Measurements from ENCODE around the gene YIF1A. TPM values are rescaled to one million over a fixed set of nuclear protein-coding genes. Genes with fewer than 3 reads are reported as not detected.

Gene YIF1A
- total RNA-seq, 4 donors from 2014 or later, result 57.7 to 92.5 (median 85.4) TPM

DNA sequence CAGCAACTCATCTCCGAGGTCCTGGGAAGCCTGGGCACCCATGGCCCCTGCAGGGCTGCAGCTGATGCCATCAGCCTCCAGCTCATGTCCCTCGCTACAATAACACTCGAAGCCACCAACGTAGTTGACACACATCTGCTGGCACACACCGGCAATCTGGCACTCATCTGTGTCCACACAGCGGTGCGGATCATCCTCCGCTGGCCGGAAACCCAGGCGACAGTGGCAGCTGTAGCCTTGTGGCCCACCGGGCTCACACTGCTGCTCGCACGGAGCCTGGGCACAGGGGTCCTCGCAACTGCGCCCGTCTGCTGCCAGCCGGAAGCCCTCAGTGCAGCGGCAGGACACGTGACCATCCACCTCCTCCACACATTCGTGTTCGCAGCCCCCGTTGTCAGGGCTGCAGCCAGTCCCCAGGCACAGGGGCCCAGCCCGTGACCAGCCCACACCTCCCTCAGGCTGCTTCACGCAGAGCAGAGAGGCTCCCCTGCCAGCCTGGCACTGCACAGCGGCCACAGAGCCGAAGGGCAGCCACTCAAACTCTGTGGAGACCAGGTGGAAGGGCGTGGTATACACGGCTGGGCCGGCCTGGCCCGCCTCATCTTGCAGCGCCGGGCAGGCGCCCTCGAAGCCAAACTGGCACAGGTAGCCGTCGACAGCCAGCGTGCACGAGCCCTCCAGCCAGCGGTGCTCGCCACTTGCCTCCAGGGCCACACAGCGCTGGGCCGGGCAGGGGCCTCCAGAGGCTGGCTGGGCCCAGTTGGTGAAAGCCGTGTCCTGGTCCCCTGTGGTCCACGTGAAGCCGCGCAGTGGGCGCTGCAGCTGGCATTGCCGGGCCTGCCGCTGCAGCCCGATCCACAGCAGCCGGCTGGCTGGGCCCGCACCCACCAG lies 27.2 kb upstream of the YIF1A start:
- WGBS, result 49% methylated on average over 13 of the region's 52 CpGs
- Histone ChIP-seq H3K4me1 (peaks cover 44 to 76% (median 72%) of the 10 kb centered on the region in 4 donors), H3K36me3 (no peaks in the 10 kb centered on the region), H3K9me3 (no peaks in the 10 kb centered on the region), H3K27me3 (peaks cover 0 to 8% (median 0%) of the 10 kb centered on the region in 4 donors), H3K4me3 (peak overlapping the region; percentile 59 to 75 (median 62)), H3K27ac (replicated peaks in 1 of 4) (peak overlapping the region; percentile 83 to 95 (median 89))
- intact Hi-C loops (cut with DNase I), result no loop called here
- TF ChIP-seq POLR2AphosphoS5 (IDR thresholded peaks at IDR 0.05) (no peak), EP300 (IDR thresholded peaks at IDR 0.05) (no peak), POLR2A (IDR thresholded peaks at IDR 0.05; ENCODE audit: low read depth) (no peak)
- TF ChIP-seq, protein P1, sequence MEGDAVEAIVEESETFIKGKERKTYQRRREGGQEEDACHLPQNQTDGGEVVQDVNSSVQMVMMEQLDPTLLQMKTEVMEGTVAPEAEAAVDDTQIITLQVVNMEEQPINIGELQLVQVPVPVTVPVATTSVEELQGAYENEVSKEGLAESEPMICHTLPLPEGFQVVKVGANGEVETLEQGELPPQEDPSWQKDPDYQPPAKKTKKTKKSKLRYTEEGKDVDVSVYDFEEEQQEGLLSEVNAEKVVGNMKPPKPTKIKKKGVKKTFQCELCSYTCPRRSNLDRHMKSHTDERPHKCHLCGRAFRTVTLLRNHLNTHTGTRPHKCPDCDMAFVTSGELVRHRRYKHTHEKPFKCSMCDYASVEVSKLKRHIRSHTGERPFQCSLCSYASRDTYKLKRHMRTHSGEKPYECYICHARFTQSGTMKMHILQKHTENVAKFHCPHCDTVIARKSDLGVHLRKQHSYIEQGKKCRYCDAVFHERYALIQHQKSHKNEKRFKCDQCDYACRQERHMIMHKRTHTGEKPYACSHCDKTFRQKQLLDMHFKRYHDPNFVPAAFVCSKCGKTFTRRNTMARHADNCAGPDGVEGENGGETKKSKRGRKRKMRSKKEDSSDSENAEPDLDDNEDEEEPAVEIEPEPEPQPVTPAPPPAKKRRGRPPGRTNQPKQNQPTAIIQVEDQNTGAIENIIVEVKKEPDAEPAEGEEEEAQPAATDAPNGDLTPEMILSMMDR (IDR thresholded peaks at IDR 0.05), result no peak
- DNase-seq (ENCODE audit: extremely low spot score), result no peak

- Histone ChIP-seq H3K36me3 (no peaks in the 10 kb centered on the region), H3K4me1 (peaks cover 44 to 76% (median 72%) of the 10 kb centered on the region in 4 donors), H3K27me3 (peaks cover 0 to 8% (median 0%) of the 10 kb centered on the region in 4 donors), H3K4me3 (peak overlapping the region; percentile 59 to 75 (median 62)), H3K9me3 (no peaks in the 10 kb centered on the region), H3K27ac (replicated peaks in 1 of 4) (peak overlapping the region; percentile 83 to 95 (median 89))
- no peak for TF ChIP-seq EP300 (IDR thresholded peaks at IDR 0.05)
- TF ChIP-seq, protein P1 (IDR thresholded peaks at IDR 0.05), result no peak
- intact Hi-C loops (cut with DNase I), result no loop called here
- WGBS, result 81% methylated on average over 13 of the region's 14 CpGs
- no peak for DNase-seq (ENCODE audit: extremely low spot score)
These were observed 26.5 kb upstream of the YIF1A start for GRCh38 chr11:66315498-66315885.

DNA sequence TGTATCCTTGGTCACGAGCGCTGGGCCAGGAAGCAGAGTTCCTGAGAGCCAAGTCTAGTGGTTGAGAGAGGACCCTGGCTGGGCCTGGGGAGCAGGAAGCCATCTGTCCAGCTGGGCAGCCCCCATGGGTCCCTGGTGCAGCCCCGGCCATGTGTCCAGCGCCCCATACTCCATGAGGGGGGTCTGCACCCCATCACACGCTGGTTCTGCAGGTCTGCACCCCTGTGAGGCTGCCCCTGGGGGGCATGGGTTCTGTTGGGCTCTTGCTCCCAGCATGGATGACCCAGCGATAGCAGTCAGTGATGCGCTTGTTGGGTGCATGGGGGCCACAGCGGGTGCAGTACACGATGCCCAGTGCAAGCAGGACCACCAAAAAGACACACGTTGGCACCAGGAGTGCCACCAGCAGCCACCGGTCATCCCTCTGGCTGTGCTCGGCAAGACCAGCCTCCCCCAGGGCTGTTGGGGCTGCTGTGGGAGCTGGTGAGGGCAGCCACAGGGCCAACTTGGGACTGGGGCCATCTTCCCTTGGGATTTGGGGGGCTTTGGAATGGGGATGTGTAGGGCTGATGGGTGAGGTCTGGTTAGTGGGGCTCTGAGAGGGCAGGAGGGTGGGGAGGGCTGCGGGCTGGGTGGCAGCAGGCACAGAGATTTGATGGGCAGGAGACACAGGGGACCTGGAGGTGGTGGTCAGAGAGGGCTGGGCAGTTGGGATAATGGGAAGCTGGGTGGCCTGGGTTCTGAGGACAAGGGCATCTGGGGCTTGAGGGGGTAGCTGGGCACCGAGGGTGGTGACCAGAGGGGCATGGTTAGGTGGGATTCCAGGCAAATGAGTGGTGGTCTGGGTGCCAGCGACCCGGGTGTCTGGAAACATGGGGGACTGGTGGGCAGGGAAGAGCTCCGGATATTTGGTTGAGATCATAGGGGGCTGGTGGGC lies 25.9 kb upstream of the YIF1A start:
- TF ChIP-seq EP300 (IDR thresholded peaks at IDR 0.05), result no peak
- TF ChIP-seq, protein P1 (IDR thresholded peaks at IDR 0.05), result no peak
- H3K36me3 ChIP-seq, result no peaks in the 10 kb centered on the region
- 78% methylated on average over 8 of the region's 17 CpGs for WGBS
- peak overlapping the region; percentile 59 to 75 (median 62) for H3K4me3 ChIP-seq
- no peaks in the 10 kb centered on the region for H3K9me3 ChIP-seq
- peak overlapping the region; percentile 83 to 95 (median 89) for H3K27ac ChIP-seq (replicated peaks in 1 of 4)
- intact Hi-C loops (cut with DNase I), result loop anchor here (5.0 kb wide), 1 partner anchor 72 kb away; no protein-coding TSS in a partner anchor
- H3K4me1 ChIP-seq, result peaks cover 44 to 76% (median 72%) of the 10 kb centered on the region in 4 donors
- no peak for DNase-seq (ENCODE audit: extremely low spot score)
- peaks cover 0 to 8% (median 0%) of the 10 kb centered on the region in 4 donors for H3K27me3 ChIP-seq

GRCh38 chr11:66314186-66314501 lies 25.2 kb upstream of the YIF1A start:
- Histone ChIP-seq H3K4me3 (peak overlapping the region; percentile 59 to 75 (median 62)), H3K4me1 (peaks cover 44 to 76% (median 70%) of the 10 kb centered on the region in 4 donors), H3K9me3 (no peaks in the 10 kb centered on the region), H3K27me3 (peaks cover 0 to 8% (median 0%) of the 10 kb centered on the region in 4 donors), H3K36me3 (no peaks in the 10 kb centered on the region), H3K27ac (replicated peaks in 1 of 4) (peak overlapping the region; percentile 83 to 95 (median 89))
- intact Hi-C loops (cut with DNase I), result loop anchor here (5.0 kb wide), 1 partner anchor 73 kb away; no protein-coding TSS in a partner anchor
- no peak for DNase-seq (ENCODE audit: extremely low spot score)
- WGBS, result 54% methylated on average over 1 of the region's 1 CpG
- TF ChIP-seq, protein P1 (IDR thresholded peaks at IDR 0.05), result no peak
- no peak for TF ChIP-seq POLR2A (IDR thresholded peaks at IDR 0.05; ENCODE audit: low read depth)
- TF ChIP-seq EP300 (IDR thresholded peaks at IDR 0.05), result no peak
- no peak for TF ChIP-seq POLR2AphosphoS5 (IDR thresholded peaks at IDR 0.05)

Data from esophagus muscularis mucosa (tissue), 4 donors.